ENCODE results near the gene ANKIB1.

ANKIB1 gene

DNA sequence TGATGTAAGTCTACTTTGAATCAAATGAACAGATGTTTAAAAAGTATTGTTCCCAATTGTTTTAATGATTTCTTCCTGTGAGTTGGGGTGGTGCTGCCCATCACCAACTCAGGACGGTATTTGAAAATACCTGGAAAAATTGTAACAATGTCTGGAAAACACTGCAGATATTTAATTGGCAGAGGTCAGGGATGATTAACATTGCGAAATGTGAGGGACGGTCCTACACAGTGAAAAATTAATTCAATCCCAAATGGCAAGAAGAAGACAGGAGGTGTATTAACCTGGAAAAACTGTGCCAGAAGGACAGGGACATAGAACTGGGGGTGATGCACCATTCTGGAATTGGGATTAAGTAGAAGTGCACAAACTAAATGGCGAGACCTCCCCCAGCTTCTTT lies 29.6 kb downstream of the ANKIB1 start:
- no peak for DNase-seq

DNA sequence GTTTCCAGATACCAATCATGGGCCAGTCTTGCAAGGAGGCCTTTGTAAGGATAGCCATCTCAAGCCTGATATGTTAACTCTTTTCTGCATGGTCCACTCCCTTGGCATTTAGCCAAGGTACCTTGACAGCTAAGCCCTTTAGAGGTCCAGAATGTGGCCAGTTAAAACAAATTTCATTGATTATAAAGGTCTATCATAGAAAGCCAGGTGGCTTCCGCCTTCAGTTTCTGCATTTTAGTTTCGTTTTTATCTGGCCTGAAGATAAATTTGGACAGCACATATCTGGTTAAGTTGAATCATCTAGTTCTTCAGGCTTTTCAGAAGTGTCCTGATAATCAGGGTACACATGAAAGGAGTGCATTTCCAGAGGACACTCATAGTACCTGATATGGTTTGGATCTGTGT lies 30.7 kb downstream of the ANKIB1 start:
- no peak for DNase-seq

DNA sequence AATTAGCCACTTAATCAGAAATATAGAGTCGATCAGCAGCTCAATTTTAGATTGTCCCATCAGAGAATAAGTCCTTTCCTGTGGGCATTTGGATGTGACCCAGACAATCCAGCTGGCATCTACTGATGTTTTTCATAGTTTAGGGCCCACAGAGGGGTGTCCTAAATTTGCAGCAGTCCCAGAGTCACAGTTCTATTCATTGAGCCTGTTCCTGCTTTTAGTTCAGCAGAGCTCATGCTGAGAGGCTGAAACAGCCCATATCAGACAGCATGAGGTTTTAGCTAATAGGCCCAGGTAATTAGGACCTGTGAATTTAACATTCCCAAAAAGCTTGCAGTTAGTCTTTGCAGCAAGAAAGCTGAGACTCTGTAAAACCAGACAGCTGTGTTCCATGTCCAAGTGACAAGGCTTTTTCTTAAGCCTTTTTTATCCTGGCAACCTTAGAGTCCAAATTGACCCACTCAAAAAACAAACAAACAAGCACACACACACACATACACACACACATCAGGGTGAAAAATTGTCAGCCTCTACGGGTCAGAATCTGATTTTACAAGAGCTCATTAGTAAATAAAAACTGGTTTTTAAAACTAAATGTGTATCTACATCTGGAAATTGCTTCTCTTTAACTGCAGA lies 33.7 kb downstream of the ANKIB1 start:
- DNase-seq: no peak

DNA sequence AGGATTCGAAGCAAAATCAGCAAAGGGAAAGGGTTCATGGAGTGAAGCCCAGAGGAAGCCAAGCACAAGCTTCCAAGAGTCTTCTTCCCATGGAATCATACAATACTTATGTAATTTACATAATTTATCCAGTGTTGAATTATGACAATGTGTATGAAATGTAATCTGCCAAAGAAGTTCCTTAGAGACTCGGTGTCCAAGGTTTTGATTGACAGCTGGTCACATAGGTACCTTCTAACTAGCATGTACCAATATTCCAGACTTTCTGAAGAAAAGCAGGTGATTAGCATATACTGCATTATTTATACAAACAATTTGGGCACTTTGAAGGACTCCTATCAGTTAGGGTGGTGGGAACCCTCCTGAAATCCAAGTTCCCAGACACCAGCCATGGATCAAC lies 35.3 kb downstream of the ANKIB1 start:
- DNase-seq: no peak

DNA sequence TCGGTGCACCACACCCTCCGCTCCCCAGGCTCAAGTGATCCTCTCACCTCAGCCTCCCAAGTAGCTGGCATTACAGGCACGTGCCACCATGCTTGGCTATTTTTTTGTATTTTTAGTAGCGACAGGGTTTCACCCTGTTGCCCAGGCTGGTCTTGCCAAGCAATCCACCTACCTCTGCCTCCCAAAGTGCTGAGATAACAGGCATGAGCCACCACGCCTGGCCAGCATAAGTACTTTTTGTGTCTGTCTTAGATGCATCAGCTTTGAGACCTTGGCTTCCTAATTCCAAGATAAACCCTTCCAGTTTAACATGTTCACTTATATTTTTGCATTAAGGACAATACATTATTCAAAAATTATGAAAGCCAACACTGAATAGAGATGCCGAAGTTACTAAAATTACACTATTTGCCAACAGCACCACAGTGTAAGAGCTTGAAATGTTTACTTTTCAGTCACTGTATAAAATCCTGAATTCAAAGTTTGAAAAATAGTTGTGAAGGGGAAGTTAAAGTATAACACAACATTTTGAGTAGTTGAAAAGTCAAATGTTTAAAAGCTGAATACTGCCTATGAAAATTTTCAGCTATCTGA lies 36.5 kb downstream of the ANKIB1 start:
- no peak for DNase-seq

DNA sequence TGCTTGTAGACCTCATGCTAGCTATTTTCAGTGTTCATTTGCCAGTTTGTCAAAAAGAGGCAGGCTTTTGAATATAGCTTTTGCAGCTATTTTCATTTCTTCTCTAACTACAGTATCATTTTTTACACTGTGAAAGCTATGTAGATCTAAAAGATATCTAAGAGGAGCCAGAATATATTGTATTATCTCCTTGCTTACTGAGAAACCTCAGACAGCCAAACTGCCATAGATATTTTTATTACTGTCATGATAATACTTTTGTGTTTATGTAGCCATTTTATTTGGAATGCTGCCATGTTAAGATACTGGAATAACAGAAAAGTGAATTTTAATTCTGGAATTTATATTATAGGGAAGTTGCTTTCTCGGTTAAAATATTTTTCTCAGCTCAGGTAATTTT lies 37.2 kb downstream of the ANKIB1 start:
- DNase-seq: no peak

DNA sequence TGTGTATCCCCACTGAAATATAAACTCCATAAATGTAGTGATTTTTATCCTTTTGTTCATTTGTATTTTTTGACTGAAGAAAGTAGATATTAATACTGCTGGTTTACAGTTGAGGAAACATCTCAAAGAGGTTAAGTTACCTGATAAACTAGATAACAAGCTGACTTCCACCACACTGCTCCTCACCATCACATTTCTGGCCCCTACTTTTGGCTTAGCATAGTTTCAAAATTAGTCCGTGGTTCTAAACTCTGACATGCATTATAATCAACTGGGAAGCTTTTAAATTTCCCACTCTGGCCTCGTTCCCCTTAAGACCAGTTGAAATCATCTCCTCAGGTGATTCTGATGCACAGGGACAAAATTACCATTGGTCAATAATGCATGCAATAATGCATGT lies 43.5 kb downstream of the ANKIB1 start:
- DNase-seq: no peak

DNA sequence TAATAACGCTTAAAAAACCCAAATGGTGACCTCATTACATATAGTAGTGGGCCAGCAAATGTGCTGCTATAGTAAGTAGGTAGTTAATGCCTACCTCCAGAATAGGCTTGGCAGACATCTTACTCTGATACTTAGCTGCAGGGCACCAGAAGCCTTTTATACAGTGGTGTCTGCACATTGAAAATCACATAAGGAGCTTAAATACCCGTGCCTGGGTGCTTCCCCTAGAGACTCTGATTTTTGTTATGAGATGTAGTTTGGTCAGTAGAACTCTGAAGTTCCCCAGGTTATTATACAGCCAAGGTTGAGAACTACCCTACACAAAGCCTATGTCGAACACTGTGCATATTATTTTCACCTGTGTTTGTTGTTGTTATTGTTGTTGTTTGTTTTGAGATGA lies 47.2 kb downstream of the ANKIB1 start:
- no peak for DNase-seq

DNA sequence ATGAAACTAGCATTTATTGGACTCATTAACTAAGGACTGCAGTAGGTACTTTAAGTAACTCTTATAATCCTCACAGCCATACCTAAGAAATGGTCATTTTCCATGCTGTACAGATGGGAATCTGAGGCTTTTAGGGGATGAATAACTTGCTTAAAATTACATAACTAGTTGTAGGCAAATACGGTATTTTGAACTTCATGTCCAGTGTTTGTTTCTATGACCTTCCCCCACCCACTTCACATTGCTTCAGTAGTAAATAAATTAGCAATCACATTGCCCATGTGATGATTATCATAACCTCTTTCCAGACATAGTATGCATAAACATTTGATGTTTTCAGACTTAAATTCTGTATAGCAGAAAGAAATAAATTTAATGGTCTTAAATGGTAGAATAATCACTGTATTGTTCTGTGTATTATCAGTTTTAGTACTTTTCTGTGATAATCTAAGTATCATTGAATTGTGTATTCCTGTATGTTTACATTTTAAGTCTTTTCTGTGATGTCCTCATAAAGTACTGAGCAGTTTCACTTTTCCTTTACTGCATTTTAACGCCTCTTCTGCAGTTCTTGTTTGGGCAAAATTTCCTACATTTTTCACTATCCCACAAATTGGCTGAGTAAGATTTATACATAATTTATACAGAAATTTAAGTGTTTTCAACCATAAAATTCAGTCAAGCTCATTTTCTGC lies 48.3 kb downstream of the ANKIB1 start:
- DNase-seq: no peak

DNA sequence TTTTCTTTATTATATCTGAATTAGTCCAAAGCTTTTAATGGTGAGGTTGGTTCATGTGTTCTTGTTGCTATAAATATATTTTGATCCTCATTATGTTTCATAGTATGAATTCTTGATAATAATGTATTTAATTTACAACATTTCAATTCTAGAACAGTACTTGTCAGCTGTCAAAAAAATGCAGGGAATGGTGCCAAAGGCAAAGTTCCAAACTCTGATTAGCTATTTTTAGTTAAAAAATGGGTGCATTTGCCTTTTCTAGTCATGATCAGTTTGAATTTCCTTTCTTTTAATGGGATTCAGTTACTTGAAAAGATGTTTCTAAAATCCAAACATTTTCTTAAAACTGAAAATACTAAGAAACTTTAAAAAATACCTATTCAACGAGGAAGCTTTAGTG lies 49.6 kb downstream of the ANKIB1 start:
- DNase-seq: no peak

DNA sequence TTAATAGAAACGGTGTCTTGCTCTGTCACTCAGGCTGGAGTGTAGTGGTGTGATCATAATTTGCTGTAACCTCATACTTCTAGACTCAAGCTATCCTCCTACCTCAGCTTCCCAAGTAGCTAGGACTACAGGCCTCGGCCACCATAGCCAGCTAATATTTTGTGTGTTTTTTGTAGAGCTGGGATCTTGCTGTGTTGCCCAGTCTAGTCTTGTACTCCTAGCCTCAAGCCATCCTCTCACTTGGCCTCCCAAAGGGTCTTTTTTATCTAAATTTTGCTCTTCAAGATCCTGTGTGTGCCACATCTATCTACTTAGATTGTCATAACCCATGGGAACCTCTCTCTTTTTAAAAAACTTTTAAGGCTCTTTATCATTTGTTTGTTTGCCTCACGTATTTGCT lies 50.5 kb downstream of the ANKIB1 start:
- no peak for DNase-seq

DNA sequence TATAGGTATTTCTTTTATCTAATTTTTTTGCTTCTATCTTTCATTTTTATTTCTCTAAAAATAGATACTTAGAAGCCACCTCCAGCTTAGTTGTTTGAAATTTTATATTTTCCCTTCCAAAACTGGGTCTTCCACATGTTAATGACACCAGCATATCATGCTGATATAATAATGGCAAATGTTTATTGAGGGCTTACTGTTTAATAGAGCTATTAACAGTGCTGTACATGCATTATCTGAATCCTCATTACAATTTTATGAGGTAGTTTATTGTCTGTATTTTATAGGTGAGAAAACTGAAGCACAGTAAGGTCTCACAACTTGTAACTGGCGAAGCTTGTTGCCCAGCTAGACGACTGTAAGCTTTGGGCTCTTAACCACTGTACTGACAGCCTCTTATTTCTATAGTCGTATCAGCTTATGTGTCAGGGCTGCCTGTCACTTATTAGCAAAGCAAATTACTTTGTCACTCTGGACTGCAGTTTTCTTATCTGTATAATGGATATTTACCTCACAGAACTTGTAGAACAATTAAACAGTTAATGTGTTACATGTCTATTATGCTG lies 51.2 kb downstream of the ANKIB1 start:
- DNase-seq: no peak

DNA sequence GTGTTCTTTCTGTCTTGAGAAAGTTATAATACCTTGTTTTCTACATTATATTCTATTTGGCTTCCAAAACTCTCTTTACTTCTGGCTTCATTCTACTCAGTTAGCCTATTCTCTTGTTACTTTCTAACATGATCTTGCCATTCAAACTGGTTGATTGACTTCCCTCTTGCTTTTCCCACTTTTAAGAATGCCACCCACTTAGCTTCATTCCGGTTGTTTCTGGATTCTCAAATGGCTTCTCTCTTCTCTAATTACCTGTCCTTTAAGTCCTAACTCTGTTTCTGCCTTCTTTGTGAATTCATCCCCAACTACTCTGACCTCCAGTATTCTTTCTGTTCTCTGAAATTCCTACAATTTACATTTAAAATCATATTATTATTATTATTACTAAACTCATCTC lies 52.0 kb downstream of the ANKIB1 start:
- no peak for DNase-seq

DNA sequence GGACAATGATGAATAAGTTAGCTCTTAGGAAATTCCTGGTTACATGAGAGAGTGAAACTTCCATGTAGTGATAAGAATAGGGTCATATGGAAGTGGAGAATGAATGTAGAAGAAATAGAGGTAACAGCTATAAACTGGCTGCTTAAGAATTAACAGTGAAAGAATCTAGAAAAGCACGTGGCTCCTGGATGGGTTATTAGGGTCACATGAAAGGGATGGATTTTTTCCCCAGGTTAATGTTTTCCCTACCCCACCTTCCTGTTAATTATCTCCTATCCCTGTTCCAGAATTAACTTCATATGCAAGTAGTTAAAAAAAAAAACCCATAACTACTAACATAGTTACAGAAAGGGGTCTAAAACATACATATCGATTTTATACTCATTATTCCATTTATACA lies 58.0 kb downstream of the ANKIB1 start:
- DNase-seq: no peak

DNA sequence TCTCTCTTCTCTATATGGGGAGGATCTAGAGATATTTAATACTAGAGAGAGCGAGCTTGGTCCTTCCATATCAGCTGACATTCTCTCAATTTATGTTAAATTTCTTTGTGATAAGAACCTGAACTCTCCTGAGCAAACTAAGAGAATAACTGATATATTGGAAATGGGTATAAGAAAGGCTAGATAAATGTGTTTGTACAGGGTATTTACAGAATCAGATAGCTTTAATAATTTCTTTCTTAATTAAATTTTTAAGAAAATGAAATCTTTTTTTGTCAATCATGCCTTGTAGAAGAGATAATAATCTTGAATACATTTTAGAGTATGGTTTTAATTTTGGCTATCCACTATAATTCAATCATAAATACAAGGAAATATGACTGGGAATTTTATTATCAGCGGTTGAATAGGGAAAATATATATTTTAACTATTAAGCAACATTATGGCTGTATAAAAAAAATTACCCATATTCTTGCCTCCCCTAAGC lies 58.7 kb downstream of the ANKIB1 start:
- DNase-seq: no peak

DNA sequence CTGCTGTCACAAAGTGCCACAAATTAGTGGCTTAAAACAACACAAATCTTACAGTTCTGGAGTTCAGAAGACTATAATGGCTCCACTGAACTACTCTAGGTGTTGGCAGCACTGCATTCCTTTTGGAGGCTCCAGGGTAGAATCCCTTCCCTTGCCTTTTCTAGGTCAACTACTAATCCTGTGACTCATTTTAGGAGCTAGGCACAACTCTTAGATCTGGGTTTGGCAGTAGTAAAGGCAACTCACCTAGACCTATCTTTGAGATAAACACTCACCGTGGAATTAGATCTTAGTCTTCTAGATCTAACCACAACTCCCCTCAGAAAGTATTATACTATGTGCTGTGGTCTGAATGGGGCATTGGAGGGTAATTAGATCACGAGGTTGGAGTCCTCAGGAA lies 60.4 kb downstream of the ANKIB1 start:
- DNase-seq: no peak

DNA sequence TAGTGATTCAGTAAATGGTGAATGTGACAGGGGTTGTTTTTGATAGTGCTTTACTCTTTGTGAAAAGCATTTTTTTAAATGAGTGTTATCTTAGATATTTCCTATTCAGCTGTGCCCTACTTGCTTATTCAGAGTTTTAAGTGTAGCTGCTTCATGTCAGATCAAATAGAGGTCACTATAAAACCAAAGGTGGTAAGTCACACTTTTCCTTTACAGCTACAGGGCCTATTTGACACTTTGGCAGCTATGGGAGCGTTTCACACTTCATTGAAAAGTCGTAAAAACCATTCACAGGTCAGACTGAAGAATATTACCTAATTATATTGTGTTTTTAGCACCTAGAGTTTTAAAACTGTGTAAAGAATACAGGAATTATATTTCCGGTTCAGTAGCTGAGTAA lies 67.3 kb downstream of the ANKIB1 start:
- DNase-seq: no peak

DNA sequence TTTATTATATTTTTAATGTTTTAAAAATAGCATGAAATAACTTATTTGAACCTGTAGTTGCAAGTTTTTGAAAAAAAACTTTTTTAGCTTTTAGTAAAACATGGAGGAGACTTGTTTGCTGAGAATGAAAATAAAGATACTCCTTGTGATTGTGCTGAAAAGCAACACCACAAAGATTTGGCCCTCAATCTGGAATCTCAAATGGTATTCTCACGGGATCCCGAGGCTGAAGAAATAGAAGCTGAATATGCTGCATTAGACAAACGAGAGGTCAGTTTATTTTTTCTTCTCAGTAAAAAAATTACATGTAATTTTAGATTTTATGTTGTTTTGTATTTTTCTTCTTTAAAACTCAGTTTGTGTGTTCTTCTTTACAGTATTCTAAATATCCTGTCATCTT lies 73.5 kb downstream of the ANKIB1 start:
- no peak for DNase-seq

DNA sequence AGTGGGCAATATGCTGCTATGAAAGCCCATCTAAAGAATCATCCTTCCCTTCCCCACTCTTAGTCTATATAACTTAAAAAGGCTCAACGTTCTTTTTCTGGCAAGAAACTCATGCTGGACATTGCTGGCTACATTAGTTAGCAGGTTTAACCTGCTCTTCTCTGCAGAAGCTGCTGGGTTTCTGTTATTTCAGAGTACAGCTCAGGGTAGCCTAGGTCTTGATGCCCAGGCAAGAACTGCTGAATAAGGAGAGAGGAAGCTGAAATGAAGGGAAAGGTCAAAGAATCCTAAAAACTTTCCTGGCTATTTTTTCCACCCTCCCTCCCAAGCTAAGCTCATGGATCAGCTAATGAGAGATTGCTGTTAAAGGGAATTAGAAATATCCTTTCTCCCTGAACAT lies 79.4 kb downstream of the ANKIB1 start:
- DNase-seq: no peak

DNA sequence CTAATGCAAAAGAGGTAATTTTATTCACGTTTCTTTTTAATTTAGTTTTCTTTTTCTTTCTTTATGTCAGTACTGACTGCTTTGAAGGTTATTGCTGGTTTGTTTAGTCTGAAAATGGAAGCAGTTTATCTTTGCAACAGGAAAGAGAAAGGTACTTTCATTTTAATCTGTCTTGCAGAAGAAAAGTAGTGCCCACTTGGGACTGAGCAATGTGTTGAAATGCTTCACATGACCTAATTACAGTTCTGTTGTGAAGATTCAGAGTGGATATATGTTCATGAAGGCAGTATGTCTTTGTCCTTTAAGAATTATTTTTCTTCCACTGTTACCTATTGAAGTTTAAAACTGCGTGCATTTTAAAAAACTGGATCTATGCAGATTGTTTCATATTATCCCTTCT lies 80.1 kb downstream of the ANKIB1 start:
- DNase-seq: no peak

DNA sequence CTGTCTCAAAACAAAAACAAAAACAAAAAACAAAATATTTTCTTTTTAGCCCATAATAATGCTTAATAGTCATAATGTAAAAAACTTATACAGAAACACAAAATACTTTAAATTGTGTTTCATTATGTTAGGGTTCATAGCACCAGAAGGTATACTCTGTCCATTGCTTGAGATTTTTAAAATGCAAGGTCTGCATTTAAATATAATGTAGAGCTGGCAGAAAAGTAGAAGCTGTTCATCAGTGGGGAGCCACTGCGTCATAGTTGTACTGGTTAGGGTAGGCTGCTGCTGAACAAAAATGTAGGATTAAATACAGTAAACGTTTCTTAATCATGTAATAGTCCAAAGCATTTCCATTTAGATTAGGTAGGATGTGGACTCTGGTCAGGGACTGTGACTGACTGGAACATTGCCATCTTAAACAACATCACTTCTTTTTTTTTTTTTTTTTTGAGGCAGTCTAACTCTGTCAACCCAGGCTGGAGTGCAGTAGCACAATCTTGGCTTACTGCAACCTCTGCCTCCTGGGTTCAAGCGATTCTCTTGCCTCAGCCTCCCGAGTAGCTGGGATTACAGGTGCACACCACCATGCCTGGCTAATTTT lies 85.2 kb downstream of the ANKIB1 start:
- no peak for DNase-seq

DNA sequence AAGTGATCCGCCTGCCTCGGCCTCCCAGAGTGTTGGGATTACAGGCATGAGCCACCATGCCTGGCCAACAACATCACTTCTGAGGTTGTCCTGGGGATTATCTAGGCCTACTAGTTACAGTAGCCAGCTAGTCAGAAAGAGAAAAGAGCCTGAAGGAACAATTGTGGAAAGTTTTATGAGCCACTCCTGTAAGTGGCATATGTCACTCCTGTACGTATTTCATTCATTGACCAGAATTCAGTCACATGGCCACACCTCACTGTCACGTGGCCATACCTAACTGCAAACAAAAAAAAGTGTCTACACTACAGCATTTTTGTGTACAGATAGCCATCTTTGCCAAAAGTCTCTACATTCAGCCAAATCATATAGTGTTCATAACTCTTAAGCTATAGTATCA lies 85.7 kb downstream of the ANKIB1 start:
- no peak for DNase-seq

DNA sequence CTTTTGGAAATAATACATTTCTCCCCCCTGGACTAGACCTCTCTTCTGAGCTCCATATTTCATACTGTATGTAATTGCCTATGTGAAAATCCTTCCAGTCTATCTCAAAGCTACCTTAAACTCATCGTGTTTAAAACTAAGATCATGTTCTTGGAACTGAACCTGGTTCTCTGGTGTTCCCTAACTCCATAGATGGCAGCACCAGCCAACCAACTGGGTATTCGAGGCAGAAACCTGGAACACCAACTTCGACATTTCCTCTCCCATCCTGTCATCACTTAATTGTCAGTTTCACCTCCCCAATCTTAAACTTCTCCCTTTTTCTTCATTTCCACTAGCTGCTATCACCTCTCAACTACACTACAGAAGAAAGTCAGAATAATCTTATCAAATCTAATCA lies 87.0 kb downstream of the ANKIB1 start:
- DNase-seq: no peak

DNA sequence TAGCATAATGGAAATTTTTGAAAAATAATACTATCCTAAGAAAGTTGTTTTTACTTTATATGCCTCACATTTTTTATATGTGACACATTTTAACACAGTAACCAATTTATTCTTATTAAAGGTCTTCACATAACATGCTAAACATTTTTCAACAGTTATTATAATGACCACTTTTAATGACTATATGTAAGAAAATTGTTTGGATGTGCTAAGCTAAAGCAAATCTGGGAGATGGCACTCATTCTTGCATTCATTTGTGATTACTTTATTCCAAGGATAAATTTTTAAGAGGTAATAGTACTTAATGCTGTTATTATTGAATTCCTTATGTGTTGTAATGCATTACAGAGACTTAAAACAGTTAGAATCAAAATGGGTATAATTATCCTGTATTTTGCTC lies 88.1 kb downstream of the ANKIB1 start:
- DNase-seq: no peak

All from RPMI8226 (cell line).